Measurements from ENCODE around the gene SAMD14.

The SAMD14 gene

GRCh38 chr17:50129728-50130558 lies at the start of gene SAMD14:
TSS of gene SAMD14 (minus strand) at chr17:50130160. CDS start at chr17:50124959, 5,201 bp downstream.
- TF ChIP-seq CTCF (IDR thresholded peaks at IDR 0.05; ENCODE audit: control insufficient read depth, insufficient read depth, low read depth, low read length, missing control alignments), result no peak
- peak within 1 kb of the TSS; percentile 57 for H3K4me3 ChIP-seq (ENCODE audit: control insufficient read depth, low read depth, low read length)
- DNase-seq (ENCODE audit: low read depth), result no peak

- H3K4me3 ChIP-seq (ENCODE audit: control insufficient read depth, low read depth, low read length), result no peak overlapping the region
- DNase-seq (ENCODE audit: low read depth), result peak; percentile 97
- peak; percentile 52 for TF ChIP-seq CTCF (IDR thresholded peaks at IDR 0.05; ENCODE audit: control insufficient read depth, insufficient read depth, low read depth, low read length, missing control alignments)
Observed at GRCh38 chr17:50177983-50178834, 48.2 kb upstream of the SAMD14 start.

GRCh38 chr17:50177476-50177875 lies 47.5 kb upstream of the SAMD14 start:
- no peak for DNase-seq (ENCODE audit: low read depth)
- no peak overlapping the region for H3K4me3 ChIP-seq (ENCODE audit: control insufficient read depth, low read depth, low read length)
- TF ChIP-seq CTCF (IDR thresholded peaks at IDR 0.05; ENCODE audit: control insufficient read depth, insufficient read depth, low read depth, low read length, missing control alignments), result no peak

DNA sequence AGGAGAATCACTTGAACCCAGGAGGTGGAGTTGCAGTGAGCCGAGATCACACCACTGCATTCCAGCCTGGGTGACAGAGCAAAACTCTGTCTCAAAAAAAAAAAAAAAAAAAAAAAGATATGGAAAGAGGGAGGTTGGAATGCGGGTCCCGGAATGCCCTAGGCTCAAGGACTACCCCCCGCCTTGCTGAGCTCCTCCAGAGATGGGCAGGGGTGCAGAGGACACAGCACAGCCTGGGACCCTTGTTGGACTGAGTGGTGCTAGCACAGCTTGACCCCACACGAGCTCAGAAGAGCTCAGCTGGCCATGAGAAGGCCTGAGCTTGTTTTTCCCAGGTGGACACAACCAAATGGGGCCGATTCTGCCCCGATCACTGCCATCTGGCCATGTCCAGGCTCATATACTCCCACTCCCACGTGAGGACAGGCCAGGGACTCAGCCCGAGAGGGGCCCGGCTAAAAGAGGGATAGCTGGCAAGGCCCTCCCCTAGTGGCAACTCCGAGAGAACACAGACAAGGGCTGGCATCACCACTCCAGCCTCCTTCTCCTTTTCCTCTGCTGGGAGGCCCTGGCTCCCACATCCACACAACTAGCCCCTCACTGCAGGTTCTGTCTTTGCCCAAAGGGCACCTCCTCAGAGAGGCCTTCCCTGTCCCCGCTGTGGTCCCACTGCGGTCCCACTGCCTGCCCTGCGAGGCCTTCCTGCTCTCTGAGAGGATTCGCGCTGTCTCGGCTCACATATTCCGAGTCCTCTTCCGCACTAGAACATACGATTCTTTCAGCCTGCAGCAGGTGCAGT lies 46.8 kb upstream of the SAMD14 start:
- no peak overlapping the region for H3K4me3 ChIP-seq (ENCODE audit: control insufficient read depth, low read depth, low read length)
- DNase-seq (ENCODE audit: low read depth), result no peak

DNA sequence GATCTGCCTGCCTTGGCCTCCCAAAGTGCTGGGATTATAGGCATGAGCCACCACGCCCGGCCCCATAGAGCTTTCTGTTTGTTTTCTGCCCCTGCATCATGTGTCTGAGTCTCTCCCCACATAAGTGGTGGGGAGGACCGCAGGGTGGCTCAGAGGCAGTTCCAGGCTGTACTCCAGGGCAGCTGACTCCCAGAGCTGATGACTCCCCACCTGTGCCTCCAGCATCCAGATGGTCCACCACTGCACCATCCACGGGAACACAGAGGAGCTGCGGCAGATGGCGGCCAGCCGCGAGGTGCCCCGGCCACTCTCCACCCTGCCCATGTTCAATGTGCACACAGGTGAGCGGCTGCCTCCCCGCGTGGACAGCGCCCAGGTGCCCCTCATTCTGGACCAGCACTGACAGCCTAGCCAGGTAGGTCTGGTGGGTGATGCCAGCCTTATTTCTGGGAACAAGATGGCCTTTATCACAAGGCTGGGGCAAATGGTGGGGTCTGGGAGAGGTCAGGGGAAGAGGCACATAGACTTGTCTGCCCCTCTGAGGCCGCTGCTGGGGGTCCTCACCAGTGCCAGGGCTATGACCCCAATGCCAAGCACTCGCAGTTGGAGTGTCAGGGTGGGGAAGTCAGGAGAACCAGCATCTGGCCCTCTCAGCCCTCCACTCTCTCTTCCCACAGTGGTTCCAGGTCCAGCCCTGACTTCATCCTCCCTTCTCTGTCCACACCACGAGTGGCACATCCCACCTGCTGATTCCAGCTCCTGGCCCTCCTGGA lies 45.3 kb upstream of the SAMD14 start:
- TF ChIP-seq CTCF (IDR thresholded peaks at IDR 0.05; ENCODE audit: control insufficient read depth, insufficient read depth, low read depth, low read length, missing control alignments), result no peak
- no peak overlapping the region for H3K4me3 ChIP-seq (ENCODE audit: control insufficient read depth, low read depth, low read length)
- DNase-seq (ENCODE audit: low read depth), result no peak

More for the DNA sequence above, 46.8 kb upstream of the SAMD14 start:
- TF ChIP-seq CTCF (IDR thresholded peaks at IDR 0.05; ENCODE audit: control insufficient read depth, insufficient read depth, low read depth, low read length, missing control alignments), result peak; percentile 7
